ENCODE measurements around the gene NME7.
"Not testable (repeated sequence)": the region's sequence is repeated elsewhere in the genome, so short reads cannot be mapped to it uniquely, and the experiment has no call there.

The NME7 gene

GRCh38 chr1:169138866-169139670 is 228.5 kb downstream of the NME7 start:
- Histone ChIP-seq H3K4me3 (ENCODE audit: low read length) (no peak overlapping the region), H3K27me3 (ENCODE audit: control insufficient read depth, insufficient read depth, low read length) (no peaks in the 10 kb centered on the region), H3K9ac (ENCODE audit: low read length) (no peak overlapping the region), H3K27ac (ENCODE audit: low read depth, low read length) (no peak overlapping the region), H3K4me1 (ENCODE audit: control insufficient read depth, insufficient read depth, low read length) (peaks cover under 1% of the 10 kb centered on the region), H3K36me3 (ENCODE audit: control insufficient read depth, insufficient read depth, low read length) (no peaks in the 10 kb centered on the region)

- Histone ChIP-seq H3K4me3 (ENCODE audit: low read length) (no peak overlapping the region), H3K27ac (ENCODE audit: low read depth, low read length) (no peak overlapping the region), H3K9ac (ENCODE audit: low read length) (no peak overlapping the region), H3K36me3 (ENCODE audit: control insufficient read depth, insufficient read depth, low read length) (no peaks in the 10 kb centered on the region), H3K27me3 (ENCODE audit: control insufficient read depth, insufficient read depth, low read length) (no peaks in the 10 kb centered on the region), H3K4me1 (ENCODE audit: control insufficient read depth, insufficient read depth, low read length) (peaks cover 4% of the 10 kb centered on the region)
Observed at GRCh38 chr1:169137357-169137756, 230.2 kb downstream of the NME7 start.

GRCh38 chr1:169133801-169134502 is 233.6 kb downstream of the NME7 start:
- no peak overlapping the region for H3K4me3 ChIP-seq (ENCODE audit: low read length)
- H3K36me3 ChIP-seq (ENCODE audit: control insufficient read depth, insufficient read depth, low read length): peaks cover 8% of the 10 kb centered on the region
- H3K27me3 ChIP-seq (ENCODE audit: control insufficient read depth, insufficient read depth, low read length): no peaks in the 10 kb centered on the region
- H3K4me1 ChIP-seq (ENCODE audit: control insufficient read depth, insufficient read depth, low read length): peaks cover 5% of the 10 kb centered on the region
- H3K9ac ChIP-seq (ENCODE audit: low read length): no peak overlapping the region
- no peak overlapping the region for H3K27ac ChIP-seq (ENCODE audit: low read depth, low read length)

- Histone ChIP-seq H3K9ac (ENCODE audit: low read length) (no peak overlapping the region), H3K36me3 (ENCODE audit: control insufficient read depth, insufficient read depth, low read length) (peaks cover 8% of the 10 kb centered on the region), H3K27me3 (ENCODE audit: control insufficient read depth, insufficient read depth, low read length) (no peaks in the 10 kb centered on the region), H3K27ac (ENCODE audit: low read depth, low read length) (no peak overlapping the region), H3K4me1 (ENCODE audit: control insufficient read depth, insufficient read depth, low read length) (peaks cover 5% of the 10 kb centered on the region), H3K4me3 (ENCODE audit: low read length) (no peak overlapping the region)
Observed at GRCh38 chr1:169133228-169133576, 234.4 kb downstream of the NME7 start.

- no peaks in the 10 kb centered on the region for H3K27me3 ChIP-seq (ENCODE audit: control insufficient read depth, insufficient read depth, low read length)
- peak overlapping the region; percentile 34 for H3K27ac ChIP-seq (ENCODE audit: low read depth, low read length)
- H3K9ac ChIP-seq (ENCODE audit: low read length): no peak overlapping the region
- H3K36me3 ChIP-seq (ENCODE audit: control insufficient read depth, insufficient read depth, low read length): peaks cover 8% of the 10 kb centered on the region
- H3K4me1 ChIP-seq (ENCODE audit: control insufficient read depth, insufficient read depth, low read length): peaks cover 5% of the 10 kb centered on the region
- no peak overlapping the region for H3K4me3 ChIP-seq (ENCODE audit: low read length)
Observed at GRCh38 chr1:169132512-169133227, 234.9 kb downstream of the NME7 start.

- Histone ChIP-seq H3K9ac (ENCODE audit: low read length) (no peak overlapping the region), H3K27me3 (ENCODE audit: control insufficient read depth, insufficient read depth, low read length) (no peaks in the 10 kb centered on the region), H3K36me3 (ENCODE audit: control insufficient read depth, insufficient read depth, low read length) (peaks cover 10% of the 10 kb centered on the region), H3K4me1 (ENCODE audit: control insufficient read depth, insufficient read depth, low read length) (peaks cover 5% of the 10 kb centered on the region), H3K27ac (ENCODE audit: low read depth, low read length) (no peak overlapping the region), H3K4me3 (ENCODE audit: low read length) (no peak overlapping the region)
Observed at GRCh38 chr1:169130683-169131082, 236.9 kb downstream of the NME7 start.

- H3K36me3 ChIP-seq (ENCODE audit: control insufficient read depth, insufficient read depth, low read length): peaks cover 14% of the 10 kb centered on the region
- H3K27me3 ChIP-seq (ENCODE audit: control insufficient read depth, insufficient read depth, low read length): no peaks in the 10 kb centered on the region
- no peak overlapping the region for H3K27ac ChIP-seq (ENCODE audit: low read depth, low read length)
- H3K4me1 ChIP-seq (ENCODE audit: control insufficient read depth, insufficient read depth, low read length): peaks cover 5% of the 10 kb centered on the region
- no peak overlapping the region for H3K9ac ChIP-seq (ENCODE audit: low read length)
- no peak overlapping the region for H3K4me3 ChIP-seq (ENCODE audit: low read length)
Observed at GRCh38 chr1:169129109-169129784, 238.3 kb downstream of the NME7 start.

- H3K27me3 ChIP-seq (ENCODE audit: control insufficient read depth, insufficient read depth, low read length): no peaks in the 10 kb centered on the region
- peaks cover 14% of the 10 kb centered on the region for H3K36me3 ChIP-seq (ENCODE audit: control insufficient read depth, insufficient read depth, low read length)
- H3K4me1 ChIP-seq (ENCODE audit: control insufficient read depth, insufficient read depth, low read length): peaks cover 3% of the 10 kb centered on the region
- H3K4me3 ChIP-seq (ENCODE audit: low read length): no peak overlapping the region
- no peak overlapping the region for H3K27ac ChIP-seq (ENCODE audit: low read depth, low read length)
- no peak overlapping the region for H3K9ac ChIP-seq (ENCODE audit: low read length)
Observed at GRCh38 chr1:169128562-169128961, 239.0 kb downstream of the NME7 start.

GRCh38 chr1:169127305-169127704 is 240.3 kb downstream of the NME7 start:
- no peak overlapping the region for H3K27ac ChIP-seq (ENCODE audit: low read depth, low read length)
- H3K9ac ChIP-seq (ENCODE audit: low read length): no peak overlapping the region
- peaks cover 14% of the 10 kb centered on the region for H3K36me3 ChIP-seq (ENCODE audit: control insufficient read depth, insufficient read depth, low read length)
- no peak overlapping the region for H3K4me3 ChIP-seq (ENCODE audit: low read length)
- no peaks in the 10 kb centered on the region for H3K27me3 ChIP-seq (ENCODE audit: control insufficient read depth, insufficient read depth, low read length)
- H3K4me1 ChIP-seq (ENCODE audit: control insufficient read depth, insufficient read depth, low read length): peaks cover under 1% of the 10 kb centered on the region

- H3K4me1 ChIP-seq (ENCODE audit: control insufficient read depth, insufficient read depth, low read length): no peaks in the 10 kb centered on the region
- no peaks in the 10 kb centered on the region for H3K27me3 ChIP-seq (ENCODE audit: control insufficient read depth, insufficient read depth, low read length)
- H3K27ac ChIP-seq (ENCODE audit: low read depth, low read length): no peak overlapping the region
- peaks cover 20% of the 10 kb centered on the region for H3K36me3 ChIP-seq (ENCODE audit: control insufficient read depth, insufficient read depth, low read length)
- no peak overlapping the region for H3K4me3 ChIP-seq (ENCODE audit: low read length)
- no peak overlapping the region for H3K9ac ChIP-seq (ENCODE audit: low read length)
Observed at GRCh38 chr1:169126335-169126734, 241.3 kb downstream of the NME7 start.

- H3K4me3 ChIP-seq (ENCODE audit: low read length); H3K27ac ChIP-seq (ENCODE audit: low read depth, low read length); H3K4me1 ChIP-seq (ENCODE audit: control insufficient read depth, insufficient read depth, low read length); H3K9ac ChIP-seq (ENCODE audit: low read length); H3K27me3 ChIP-seq (ENCODE audit: control insufficient read depth, insufficient read depth, low read length): not testable (repeated sequence)
- peaks cover 17% of the 10 kb centered on the region for H3K36me3 ChIP-seq (ENCODE audit: control insufficient read depth, insufficient read depth, low read length)
Observed at GRCh38 chr1:169125597-169125996, 242.0 kb downstream of the NME7 start.

GRCh38 chr1:169124459-169124858 is 243.1 kb downstream of the NME7 start:
- Histone ChIP-seq H3K27ac (ENCODE audit: low read depth, low read length) (no peak overlapping the region), H3K27me3 (ENCODE audit: control insufficient read depth, insufficient read depth, low read length) (no peaks in the 10 kb centered on the region), H3K9ac (ENCODE audit: low read length) (no peak overlapping the region), H3K4me3 (ENCODE audit: low read length) (no peak overlapping the region), H3K36me3 (ENCODE audit: control insufficient read depth, insufficient read depth, low read length) (peaks cover 14% of the 10 kb centered on the region), H3K4me1 (ENCODE audit: control insufficient read depth, insufficient read depth, low read length) (peaks cover 5% of the 10 kb centered on the region)

All from rectal smooth muscle tissue (tissue), 1 donor.